NCI-H2171 (cell line): ENCODE measurements around the gene KIAA1217.

Experiments
- DNase-seq: peaks from one replicate; lab custom pipeline; 2025; lab: John Stamatoyannopoulos, UW

Gene KIAA1217

GRCh38 chr10:24407928-24408327, 199.0 kb downstream of the KIAA1217 start:
- DNase-seq: no peak

DNA sequence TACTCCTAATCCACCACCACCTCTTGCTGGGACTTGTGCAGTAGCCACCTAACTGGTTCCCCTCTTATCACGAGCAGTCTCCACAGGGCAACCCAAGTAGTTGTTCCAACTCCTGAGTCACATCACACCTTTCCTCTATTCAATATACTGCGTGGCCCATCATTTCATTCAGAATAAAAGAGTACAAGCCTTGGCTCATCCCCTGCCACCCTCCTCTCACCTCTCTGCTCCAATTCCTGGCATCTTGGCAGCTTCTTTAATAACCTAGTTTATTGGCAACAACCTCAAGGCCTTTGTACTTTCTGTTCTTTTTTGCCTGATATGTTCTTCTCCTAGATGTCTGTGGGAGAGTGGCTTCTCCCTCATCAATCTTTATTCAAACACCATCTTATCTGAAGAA, 199.4 kb downstream of the KIAA1217 start:
- no peak for DNase-seq

DNA sequence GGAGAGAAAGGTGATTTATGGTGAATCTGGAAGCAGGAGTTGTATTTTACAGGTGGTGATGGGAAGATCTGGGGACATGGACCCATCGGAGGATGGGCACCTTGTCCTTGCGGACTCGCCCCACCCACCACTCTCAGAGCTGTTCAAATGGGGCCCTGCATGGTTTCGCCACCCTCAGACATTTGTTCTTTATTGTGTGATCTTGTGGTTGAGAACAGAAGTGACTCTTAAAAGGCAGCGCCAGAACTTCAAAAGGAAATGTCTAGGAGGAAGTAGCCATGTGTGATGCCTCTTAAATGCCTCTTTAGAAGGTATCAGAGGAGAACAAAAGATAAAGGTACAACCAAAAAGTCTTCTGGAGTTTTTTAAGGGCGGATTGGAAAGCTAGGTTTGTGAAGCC, 205.7 kb downstream of the KIAA1217 start:
- DNase-seq: no peak

DNA sequence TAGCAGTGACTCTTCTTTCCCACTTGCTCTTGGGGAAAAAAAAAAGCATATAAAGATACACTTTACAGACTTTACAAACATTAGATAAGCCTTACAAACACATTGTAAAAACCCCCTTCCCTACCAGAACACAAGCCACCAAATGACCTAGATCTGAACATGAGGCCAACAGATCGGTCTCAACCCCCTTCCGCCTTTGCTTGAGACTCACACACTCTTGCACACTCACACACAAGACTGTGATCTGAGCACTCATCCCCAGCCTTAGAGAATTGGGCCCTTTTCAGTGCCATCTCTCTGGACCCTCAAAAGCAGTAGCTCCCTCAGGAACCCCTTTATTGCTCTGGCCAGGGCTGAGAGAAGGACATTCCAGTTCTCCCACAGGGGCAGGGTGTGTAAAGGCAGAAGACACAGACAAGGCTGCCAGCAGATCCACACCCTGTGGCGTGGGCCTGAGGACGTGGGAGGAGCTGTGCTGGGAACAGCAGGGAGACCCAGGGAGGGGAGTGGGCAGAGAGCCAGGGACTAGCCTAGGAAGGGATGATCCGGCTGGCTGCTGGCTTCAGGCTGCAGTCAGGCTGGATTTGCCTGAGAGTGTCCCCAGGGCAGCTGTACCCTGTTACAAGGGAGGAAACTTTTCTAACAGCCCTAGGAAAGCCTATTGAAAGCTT, 206.7 kb downstream of the KIAA1217 start:
- no peak for DNase-seq

DNA sequence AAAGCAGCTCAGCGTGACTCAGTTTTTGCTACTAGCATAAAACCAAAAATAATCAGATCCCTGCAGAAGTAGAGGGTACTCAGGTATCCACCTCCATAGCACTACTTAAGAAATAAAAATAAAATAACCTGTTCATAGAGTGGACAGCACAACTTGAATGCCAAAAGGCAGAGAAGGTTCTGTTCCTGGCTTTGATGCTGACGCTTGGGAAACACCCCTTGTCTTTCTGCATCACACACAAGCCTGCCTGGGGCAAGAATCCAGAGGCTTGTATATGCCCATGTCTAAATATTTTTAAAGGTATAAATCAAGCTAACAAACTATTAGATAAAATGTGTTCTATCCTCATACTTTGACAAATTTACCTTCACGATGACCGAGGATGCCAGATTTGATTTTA, 207.3 kb downstream of the KIAA1217 start:
- DNase-seq: no peak

DNA sequence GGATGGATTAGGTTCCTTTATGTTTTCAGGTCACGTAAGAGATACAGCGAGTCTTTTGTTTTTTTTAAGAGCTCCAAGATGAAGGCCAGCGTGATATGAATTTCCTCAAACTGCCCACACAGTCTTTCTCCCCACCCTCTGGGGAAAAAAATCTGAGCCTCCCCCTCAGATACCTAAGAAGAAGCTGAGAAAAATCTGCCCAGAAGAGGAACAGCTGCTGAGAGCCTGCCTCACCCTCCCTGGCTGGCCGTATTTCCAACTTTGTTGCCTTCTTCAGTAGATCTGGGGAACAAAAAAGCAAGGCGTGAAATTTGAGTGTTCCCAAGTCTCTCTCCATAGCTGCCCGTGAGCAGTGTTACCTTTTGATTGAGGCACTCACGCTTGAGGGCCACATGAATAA, 208.1 kb downstream of the KIAA1217 start:
- DNase-seq: no peak

- DNase-seq: no peak
Observed at GRCh38 chr10:24418532-24418931, 209.6 kb downstream of the KIAA1217 start.

- no peak for DNase-seq
Observed at GRCh38 chr10:24419066-24419465, 210.1 kb downstream of the KIAA1217 start.

DNA sequence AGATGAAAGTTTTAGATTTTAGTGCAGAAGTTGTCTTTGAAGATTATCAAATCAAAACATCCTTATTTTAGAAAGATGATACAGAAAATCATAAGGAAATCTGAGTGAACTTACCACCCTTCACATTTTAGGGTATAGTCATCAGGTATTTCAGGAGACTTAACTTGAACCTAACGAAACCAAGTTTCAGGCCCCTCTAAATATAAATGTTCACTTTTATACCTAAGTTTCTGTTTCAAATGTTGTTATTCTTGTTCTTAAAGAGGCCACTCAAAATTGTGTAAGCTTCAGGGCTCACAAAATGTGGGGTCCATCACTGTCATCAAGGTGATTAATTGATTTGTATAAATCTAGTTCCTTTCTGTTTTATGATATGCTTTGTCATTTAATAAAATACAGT, 216.2 kb downstream of the KIAA1217 start:
- DNase-seq: no peak

DNA sequence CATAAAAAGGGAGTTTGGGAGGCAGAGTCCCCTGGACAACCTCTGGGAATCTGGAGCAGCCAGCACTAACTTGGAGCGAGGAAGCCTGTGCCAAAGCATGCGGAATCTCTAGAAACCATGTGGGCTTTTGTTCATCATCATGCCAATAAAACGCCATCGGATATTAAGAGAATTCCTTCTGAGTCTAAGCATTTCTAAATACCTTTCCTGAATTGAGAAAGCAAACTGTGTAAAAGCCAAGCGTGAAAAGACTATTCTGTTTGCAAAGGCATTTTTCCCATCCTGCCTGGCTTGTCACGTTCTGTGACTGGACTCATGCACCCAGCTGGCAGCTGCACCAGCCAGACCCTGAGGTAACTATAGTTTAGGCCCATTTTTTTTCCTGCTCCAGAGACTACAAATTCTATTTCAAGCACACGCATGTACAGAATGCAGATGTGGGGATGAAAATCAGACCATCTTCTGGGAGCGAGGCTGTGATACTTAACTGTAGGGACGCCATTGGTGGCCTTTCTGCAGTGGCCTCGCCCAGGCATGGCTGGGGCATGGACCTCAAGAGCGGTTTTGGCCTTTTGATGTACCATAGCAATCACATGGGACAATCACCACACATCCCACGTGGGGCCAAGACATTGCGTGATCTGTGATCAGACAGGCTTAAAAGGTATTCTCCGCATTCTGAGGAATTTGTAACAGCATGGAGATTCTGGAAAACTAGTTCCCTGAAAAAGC, 218.9 kb downstream of the KIAA1217 start:
- no peak for DNase-seq

DNA sequence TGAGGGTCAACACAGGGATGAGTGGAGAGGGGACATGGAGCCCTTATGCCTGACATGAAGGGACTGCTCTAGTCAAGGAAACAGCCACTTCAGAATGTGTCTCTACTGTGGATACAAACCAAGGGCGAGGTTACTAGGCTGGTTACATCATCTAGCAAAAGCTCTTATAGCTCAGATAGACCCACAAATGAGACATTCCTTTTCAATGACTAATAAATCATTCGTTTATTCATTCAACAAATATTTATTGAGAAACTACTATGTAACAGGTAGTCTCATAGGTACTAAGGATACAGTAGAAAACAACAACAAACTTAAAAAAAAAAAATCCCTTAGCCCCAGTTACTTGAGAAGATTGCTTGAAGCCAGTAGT, 219.5 kb downstream of the KIAA1217 start:
- no peak for DNase-seq

DNA sequence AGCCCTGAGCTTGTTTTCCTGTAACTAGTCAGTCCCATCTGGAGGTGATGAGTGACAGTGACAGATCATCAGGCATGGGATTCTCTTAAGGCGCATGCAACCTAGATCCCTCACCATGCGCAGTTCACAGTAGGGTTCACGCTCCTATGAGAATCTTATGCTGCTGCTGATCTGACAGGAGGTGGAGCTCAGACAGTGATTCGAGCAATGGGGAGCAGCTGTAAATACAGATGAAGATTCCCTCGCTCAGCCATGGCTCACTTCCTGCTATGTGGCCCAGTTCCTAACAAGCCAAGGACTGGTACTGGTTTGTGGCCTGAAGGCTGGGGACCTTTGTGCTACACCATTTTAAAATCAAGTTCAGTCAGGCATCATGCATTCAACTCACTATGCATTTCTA, 221.7 kb downstream of the KIAA1217 start:
- DNase-seq: no peak

DNA sequence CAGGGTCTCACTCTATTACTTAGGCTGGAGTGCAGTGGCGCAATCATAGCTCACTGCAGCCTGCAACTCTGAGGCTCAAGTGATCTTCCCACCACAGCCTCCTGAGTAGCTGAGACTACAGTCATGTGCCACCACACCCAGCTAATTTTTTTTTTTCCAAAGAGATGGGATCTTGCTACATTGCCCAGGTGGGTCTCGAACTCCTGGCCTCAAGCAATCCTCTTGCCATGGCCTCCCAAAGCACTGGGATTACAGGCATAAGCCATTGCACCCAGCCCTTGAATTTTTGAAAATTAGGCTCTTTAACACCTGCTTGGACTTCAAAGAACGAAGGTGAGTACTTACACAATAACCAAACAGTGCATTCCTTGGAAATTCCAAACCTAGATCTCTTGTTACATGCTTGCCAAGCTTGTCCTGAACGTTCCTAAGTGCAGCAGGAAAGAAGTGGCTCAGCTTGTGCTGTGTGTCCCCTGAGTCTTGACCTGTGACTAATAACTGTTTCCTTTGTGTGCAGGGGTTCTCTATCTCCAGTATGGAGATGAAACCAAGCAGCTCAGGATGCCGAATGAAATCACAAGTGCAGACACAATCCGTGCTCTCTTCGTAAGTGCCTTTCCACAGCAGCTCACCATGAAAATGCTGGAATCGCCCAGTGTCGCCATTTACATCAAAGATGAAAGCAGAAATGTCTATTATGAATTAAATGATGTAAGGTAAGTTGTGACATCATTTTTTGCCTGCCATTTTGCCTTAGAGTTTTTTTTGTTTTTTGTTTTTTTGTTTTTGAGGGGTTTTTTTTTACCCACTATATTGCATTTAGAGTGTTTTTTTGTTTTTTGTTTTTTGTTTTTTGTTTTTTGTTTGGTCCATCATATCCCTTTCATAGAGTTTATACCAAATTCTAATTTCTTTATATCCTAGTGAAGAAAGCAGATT, 223.8 kb downstream of the KIAA1217 start:
- no peak for DNase-seq

DNA sequence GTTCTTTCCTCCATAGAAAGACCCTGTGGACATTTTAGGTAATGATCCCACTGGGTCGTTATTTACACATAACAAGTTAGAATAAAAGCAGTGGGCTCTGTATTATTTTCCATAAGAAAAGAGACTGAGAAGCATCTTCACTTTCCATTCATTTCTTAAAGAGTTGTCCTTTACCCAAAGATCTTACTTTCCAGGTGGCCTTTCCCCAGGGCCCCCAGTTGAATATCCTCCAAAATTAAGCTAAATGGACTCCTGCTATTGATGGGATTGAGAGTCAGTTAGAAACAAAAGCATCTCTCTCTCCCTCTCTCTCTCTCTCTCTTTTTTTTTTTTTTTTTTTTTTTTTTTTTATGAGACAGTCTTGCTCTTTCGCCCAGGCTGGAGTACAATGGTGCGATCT, 224.8 kb downstream of the KIAA1217 start:
- DNase-seq: no peak

- no peak for DNase-seq
Observed at GRCh38 chr10:24434961-24435360, 226.0 kb downstream of the KIAA1217 start.

- no peak for DNase-seq
Observed at GRCh38 chr10:24435374-24435773, 226.4 kb downstream of the KIAA1217 start.

GRCh38 chr10:24437302-24437701, 228.4 kb downstream of the KIAA1217 start:
- no peak for DNase-seq

- no peak for DNase-seq
Observed at GRCh38 chr10:24438800-24439199, 229.9 kb downstream of the KIAA1217 start.

DNA sequence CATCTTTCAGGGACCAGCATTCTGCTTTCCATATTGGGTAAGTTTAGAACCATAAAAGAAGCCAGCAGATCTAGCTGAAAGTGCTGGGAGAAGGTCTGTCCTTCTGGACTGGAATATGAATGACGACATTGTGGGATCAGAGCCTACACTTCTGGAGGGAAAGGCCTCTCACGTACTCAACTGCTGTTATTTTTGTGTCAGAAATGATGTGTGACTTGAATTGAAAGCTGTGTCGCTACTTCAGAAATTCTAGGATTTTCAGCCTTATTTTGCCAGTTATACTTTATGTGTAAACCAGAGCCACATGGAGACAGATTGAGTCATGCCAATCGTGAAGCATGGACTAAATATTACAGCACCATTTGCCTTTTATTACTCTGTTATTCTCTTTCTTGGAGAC, 231.0 kb downstream of the KIAA1217 start:
- no peak for DNase-seq

DNA sequence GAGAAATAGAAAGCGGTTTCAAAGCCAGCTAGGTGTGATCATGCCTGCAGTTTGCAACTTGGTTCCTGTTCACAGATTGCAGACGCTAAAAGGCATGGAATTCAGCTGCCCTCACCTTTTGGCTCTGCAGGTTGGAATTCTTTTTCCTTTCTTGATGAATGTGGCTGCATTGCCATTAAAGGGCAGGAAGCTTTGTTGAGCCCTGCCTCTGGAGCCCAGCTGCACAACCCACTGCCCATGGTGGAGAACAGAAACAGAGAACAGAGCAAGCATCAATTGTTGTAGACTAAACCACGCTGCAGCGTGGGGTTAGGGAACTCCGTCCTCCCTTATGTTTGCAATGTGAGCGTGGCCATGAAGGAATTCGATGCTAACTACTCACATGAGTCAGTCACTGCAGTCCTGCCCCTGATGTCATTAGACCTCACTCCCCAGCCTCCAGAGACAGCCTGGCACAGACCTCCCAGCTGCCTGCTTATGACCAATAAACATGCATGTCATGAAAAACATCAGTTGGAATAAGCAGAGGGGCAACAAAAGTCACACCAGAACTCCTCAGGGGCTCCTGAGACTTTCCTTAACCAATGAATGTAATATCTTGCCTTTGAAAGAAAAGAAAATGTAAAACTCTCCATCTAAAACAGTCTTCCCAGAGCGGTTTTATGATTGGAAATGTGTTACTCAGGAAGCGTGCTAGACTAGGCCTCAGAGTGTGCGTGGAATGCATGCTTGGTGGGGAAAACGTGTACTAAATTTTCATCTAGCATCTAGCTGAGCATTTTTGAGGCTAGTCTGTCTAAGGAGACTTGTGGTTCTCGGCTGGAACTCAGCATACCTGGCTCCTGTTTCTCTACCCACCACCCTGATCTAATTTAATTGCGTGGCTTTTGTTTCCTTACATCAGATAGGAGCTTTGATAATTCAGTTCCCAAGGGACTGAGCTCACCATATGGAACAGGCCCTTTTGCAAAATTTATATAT, 232.2 kb downstream of the KIAA1217 start:
- peak; percentile 18 for DNase-seq

DNA sequence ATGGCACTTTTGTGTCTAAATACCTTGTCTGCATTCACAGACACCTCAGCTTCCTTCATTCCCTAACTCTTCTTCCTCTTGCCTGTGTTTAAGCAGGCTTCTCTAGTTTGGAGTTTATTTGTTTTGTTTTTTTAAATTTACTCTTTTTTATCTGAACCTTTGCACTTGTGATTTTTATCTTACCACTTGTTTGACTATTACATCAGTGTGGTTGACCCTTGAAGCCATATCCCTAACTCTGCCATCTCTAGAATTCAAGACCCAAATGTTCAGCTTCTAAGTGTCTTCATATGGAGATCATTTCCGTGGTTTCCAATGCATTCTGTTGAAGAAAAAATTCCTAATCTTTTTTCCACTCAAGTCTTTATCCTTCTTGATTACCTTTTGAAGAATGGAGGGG, 233.3 kb downstream of the KIAA1217 start:
- DNase-seq: no peak
